Tibial nerve (tissue), 4 donors: ENCODE measurements around the gene HDGFL3. TPM values are rescaled to one million over a fixed set of nuclear protein-coding genes. Genes with fewer than 3 reads are reported as not detected.
"Not testable (repeated sequence)": the region's sequence is repeated elsewhere in the genome, so short reads cannot be mapped to it uniquely, and the experiment has no call there.

Experiments
- DNase-seq, 2 donors: peaks; one replicate each; pipeline ENCODE4 v3.0.0-alpha.2; 2019; ENCODE audit warnings: low spot score in 2 of 2
- H3K27ac ChIP-seq, 4 donors: fragments of 200-600 bp; sonication (generic) in 3 of 4; one replicate each; pipeline ENCODE4 v1.5.1; 2017 to 2019; ENCODE audit warnings: mild to moderate bottlenecking in 1 of 4
- H3K27me3 ChIP-seq, 2 donors: fragments of 200-600 bp; sonication (generic) in 1 of 2; one replicate each; pipeline versions ENCODE4 v1.5.1 to v1.6.0; 2017 to 2019
- H3K36me3 ChIP-seq, 3 donors: fragments of 200-600 bp; sonication (generic); one replicate each; pipeline ENCODE4 v1.5.1; 2018 to 2019
- H3K4me1 ChIP-seq, 4 donors: fragments of 200-600 bp; sonication (generic) in 3 of 4; one replicate each; pipeline ENCODE4 v1.5.1; 2017 to 2019
- H3K4me3 ChIP-seq, 4 donors: fragments of 200-600 bp; sonication (generic) in 3 of 4; one replicate each; pipeline ENCODE4 v1.5.1; 2017 to 2019; ENCODE audit warnings: mild to moderate bottlenecking in 1 of 4, moderate library complexity in 1 of 4
- H3K9me3 ChIP-seq, 4 donors: fragments of 200-600 bp; sonication (generic) in 3 of 4; one replicate each; pipeline ENCODE4 v1.5.1; 2017 to 2019
- EP300 ChIP-seq, 2 donors: sonication (generic); formaldehyde crosslinking; IDR thresholded peaks; one replicate each; pipeline ENCODE4 v1.6.1; 2017; ENCODE audit warnings: antibody characterized with exemption in 2 of 2, mild to moderate bottlenecking in 1 of 2
- POLR2A ChIP-seq, 2 donors: fragments of 450-650 bp; IDR thresholded peaks; one replicate each; pipeline ENCODE4 v1.6.1; 2017; ENCODE audit warnings: antibody characterized with exemption in 2 of 2, mild to moderate bottlenecking in 2 of 2, moderate library complexity in 2 of 2
- WGBS, 2 donors: methylation state at CpG; one replicate each; pipeline ENCODE4 v1.1.5; 2018; 5-methylcytosine and 5-hydroxymethylcytosine counted together
- total RNA-seq, 4 donors: library from RNA; depleted of rRNA; stranded (reverse); fragments of >200 nt; gene quantifications; one replicate each; pipeline ENCODE4 v1.1.0, GENCODE V29; 2016
- TF ChIP-seq, protein P1 (sequence below), 5 experiments: fragments of 200-600 bp in 3 of 5; fragments of 450-650 bp in 2 of 5; sonication (generic) in 3 of 5; IDR thresholded peaks; one replicate each; pipeline ENCODE4 v1.5.1; 2016 to 2019; ENCODE audit warnings: antibody characterized with exemption in 5 of 5, mild to moderate bottlenecking in 3 of 5, moderate library complexity in 2 of 5

HDGFL3 gene
- total RNA-seq, 4 donors from 2014 or later = 25.6 to 54.8 (median 43.4) TPM

- no peaks in the 10 kb centered on the region for H3K4me1 ChIP-seq
- no peaks in the 10 kb centered on the region for H3K27me3 ChIP-seq
- H3K27ac ChIP-seq = no peak overlapping the region
- no peak for TF ChIP-seq EP300 (IDR thresholded peaks at IDR 0.05)
- TF ChIP-seq POLR2A (IDR thresholded peaks at IDR 0.05) = no peak
- TF ChIP-seq, protein P1, sequence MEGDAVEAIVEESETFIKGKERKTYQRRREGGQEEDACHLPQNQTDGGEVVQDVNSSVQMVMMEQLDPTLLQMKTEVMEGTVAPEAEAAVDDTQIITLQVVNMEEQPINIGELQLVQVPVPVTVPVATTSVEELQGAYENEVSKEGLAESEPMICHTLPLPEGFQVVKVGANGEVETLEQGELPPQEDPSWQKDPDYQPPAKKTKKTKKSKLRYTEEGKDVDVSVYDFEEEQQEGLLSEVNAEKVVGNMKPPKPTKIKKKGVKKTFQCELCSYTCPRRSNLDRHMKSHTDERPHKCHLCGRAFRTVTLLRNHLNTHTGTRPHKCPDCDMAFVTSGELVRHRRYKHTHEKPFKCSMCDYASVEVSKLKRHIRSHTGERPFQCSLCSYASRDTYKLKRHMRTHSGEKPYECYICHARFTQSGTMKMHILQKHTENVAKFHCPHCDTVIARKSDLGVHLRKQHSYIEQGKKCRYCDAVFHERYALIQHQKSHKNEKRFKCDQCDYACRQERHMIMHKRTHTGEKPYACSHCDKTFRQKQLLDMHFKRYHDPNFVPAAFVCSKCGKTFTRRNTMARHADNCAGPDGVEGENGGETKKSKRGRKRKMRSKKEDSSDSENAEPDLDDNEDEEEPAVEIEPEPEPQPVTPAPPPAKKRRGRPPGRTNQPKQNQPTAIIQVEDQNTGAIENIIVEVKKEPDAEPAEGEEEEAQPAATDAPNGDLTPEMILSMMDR (IDR thresholded peaks at IDR 0.05) = no peak
- no peak for DNase-seq
- H3K9me3 ChIP-seq = no peaks in the 10 kb centered on the region
- WGBS, 2 donors = 95 to 97% methylated on average over 21 of the region's 21 CpGs
- no peak overlapping the region for H3K4me3 ChIP-seq
- H3K36me3 ChIP-seq = no peaks in the 10 kb centered on the region
Measured at GRCh38 chr15:83230242-83230641, 22.6 kb upstream of the HDGFL3 start.

GRCh38 chr15:83225449-83225848, 17.8 kb upstream of the HDGFL3 start:
- peaks cover 0 to 9% (median 0%) of the 10 kb centered on the region in 4 donors for H3K9me3 ChIP-seq
- H3K27ac ChIP-seq = no peak overlapping the region
- H3K4me3 ChIP-seq = no peak overlapping the region
- 84 to 85% methylated on average over 9 of the region's 9 CpGs for WGBS, 2 donors
- H3K4me1 ChIP-seq = no peaks in the 10 kb centered on the region
- H3K36me3 ChIP-seq = no peaks in the 10 kb centered on the region
- TF ChIP-seq, protein P1 (IDR thresholded peaks at IDR 0.05) = no peak
- TF ChIP-seq EP300 (IDR thresholded peaks at IDR 0.05) = no peak
- TF ChIP-seq POLR2A (IDR thresholded peaks at IDR 0.05) = no peak
- H3K27me3 ChIP-seq = no peaks in the 10 kb centered on the region
- no peak for DNase-seq

DNA sequence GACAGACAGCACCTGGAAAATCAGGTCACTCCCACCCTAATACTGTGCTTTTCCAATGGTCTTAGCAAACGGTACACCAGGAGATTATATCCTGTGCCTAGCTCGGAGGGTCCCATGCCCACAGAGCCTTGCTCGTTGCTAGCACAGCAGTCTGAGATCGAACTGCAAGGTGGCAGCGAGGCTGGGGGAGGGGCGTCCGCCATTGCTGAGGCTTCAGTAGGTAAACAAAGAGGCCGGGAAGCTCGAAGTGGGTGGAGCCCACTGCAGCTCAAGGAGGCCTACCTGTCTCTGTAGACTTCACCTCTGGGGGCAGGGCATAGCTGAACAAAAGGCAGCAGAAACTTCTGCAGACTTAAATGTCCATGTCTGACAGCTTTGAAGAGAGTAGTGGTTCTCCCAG, 14.2 kb upstream of the HDGFL3 start:
- H3K9me3 ChIP-seq, DNase-seq, H3K27ac ChIP-seq, H3K4me1 ChIP-seq, H3K27me3 ChIP-seq, H3K4me3 ChIP-seq, H3K36me3 ChIP-seq: not testable (repeated sequence)
- WGBS, 2 donors = 98% methylated on average over 9 of the region's 9 CpGs

DNA sequence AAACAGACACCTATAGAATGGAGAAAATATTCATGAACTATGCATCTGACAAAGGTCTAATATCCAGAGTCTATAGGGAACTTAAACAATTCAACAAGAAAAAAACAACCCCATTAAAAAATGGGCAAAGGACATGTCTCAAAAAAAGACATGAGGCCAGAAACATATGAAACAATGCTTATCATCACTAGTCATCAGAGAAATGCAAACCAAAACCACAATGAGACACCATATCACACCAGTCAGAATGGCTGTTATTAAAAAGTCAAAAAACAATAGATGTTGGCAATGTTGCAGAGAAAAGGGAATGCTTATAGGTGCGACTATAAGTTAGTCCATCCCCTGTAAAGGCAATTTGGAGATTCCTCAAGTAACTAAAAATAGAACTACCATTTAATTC, 11.4 kb upstream of the HDGFL3 start:
- TF ChIP-seq POLR2A (IDR thresholded peaks at IDR 0.05) (no peak), EP300 (IDR thresholded peaks at IDR 0.05) (no peak)
- TF ChIP-seq, protein P1 (IDR thresholded peaks at IDR 0.05) = no peak
- Histone ChIP-seq H3K36me3 (no peaks in the 10 kb centered on the region), H3K27ac (no peak overlapping the region), H3K9me3 (peaks cover 0 to 9% (median 0%) of the 10 kb centered on the region in 4 donors), H3K4me1 (no peaks in the 10 kb centered on the region), H3K4me3 (no peak overlapping the region), H3K27me3 (no peaks in the 10 kb centered on the region)
- 89 to 96% methylated on average over 1 of the region's 1 CpG for WGBS, 2 donors
- no peak for DNase-seq

DNA sequence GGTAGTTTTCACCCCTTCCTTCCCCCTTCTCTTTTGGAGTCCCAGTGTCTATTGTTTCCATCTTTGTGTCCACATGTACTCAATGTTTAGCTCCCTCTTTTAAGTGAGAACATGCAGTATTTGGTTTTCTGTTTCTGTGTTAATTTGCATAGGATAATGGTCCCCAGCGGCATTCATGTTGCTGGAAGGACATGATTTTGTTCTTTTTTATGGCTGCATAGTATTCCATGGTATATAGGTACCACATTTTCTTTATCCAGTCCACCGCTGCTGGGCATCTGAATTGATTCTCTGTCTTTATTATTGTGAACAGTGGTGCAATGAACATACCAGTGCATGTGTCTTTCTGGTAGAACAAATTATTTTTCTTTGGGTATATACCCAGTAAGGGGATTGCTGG, 7.7 kb upstream of the HDGFL3 start:
- WGBS, 2 donors = 99 to 100% methylated on average over 2 of the region's 2 CpGs
- DNase-seq = no peak

More for the DNA sequence above, 7.7 kb upstream of the HDGFL3 start:
- Histone ChIP-seq H3K27ac (no peak overlapping the region), H3K4me3 (no peak overlapping the region), H3K9me3 (no peaks in the 10 kb centered on the region), H3K36me3 (no peaks in the 10 kb centered on the region), H3K27me3 (no peaks in the 10 kb centered on the region), H3K4me1 (no peaks in the 10 kb centered on the region)
- no peak for TF ChIP-seq EP300 (IDR thresholded peaks at IDR 0.05)
- TF ChIP-seq, protein P1 (IDR thresholded peaks at IDR 0.05) = no peak
- no peak for TF ChIP-seq POLR2A (IDR thresholded peaks at IDR 0.05)
